ENCODE measurements around the gene KDM2B. TPM values are rescaled to one million over a fixed set of nuclear protein-coding genes. Genes with fewer than 3 reads are reported as not detected.
"Not testable (repeated sequence)": the region's sequence is repeated elsewhere in the genome, so short reads cannot be mapped to it uniquely, and the experiment has no call there.

KDM2B gene
- polyA plus RNA-seq, 2 of the 4 experiments (the other 2 are of a cell fraction): 10.4 to 18.4 TPM

DNA sequence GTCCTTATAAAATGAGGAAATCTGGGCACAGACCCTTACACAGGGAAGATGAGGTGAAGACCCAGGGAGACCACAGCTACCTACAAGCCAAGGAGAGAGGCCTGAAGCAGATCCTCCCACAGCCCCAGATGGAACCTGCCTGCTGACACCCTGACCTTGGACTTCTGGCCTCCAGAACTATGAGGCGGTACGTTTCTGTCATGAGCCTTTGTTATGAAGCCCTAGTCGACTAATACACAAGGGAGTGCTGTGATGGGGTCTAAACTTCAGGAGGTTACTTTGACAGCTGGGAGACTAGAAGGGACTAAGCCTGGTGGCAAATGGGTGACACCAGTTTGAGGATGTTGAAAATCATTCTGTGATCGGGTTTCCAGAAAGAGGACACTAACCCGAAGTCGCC, 95.9 kb downstream of the KDM2B start:
- 76% methylated on average over 6 of the region's 6 CpGs for WGBS (ENCODE audit: missing lambda C conversion rate)
- Histone ChIP-seq H3K4me3 (no peak overlapping the region), H3K4me2 (no peak overlapping the region), H3K4me1 (no peaks in the 10 kb centered on the region), H3K9me3 (no peaks in the 10 kb centered on the region), H3K27ac (no peak overlapping the region)
- ChIA-PET CTCF (interaction anchor here (1.4 to 2.3 kb wide), 2 partner anchors 8 to 14 kb away, joined by 5 to 9 read pairs; no protein-coding TSS in a partner anchor), POLR2A (no interaction called here)
- DNase-seq (ENCODE audit: low read depth in 1 of 2, low spot score in 1 of 2) (no peak), ATAC-seq (no peak), FAIRE-seq (no peak)
- TF ChIP-seq GATA3 (IDR thresholded peaks at IDR 0.05; ENCODE audit: borderline replicate concordance): no peak

DNA sequence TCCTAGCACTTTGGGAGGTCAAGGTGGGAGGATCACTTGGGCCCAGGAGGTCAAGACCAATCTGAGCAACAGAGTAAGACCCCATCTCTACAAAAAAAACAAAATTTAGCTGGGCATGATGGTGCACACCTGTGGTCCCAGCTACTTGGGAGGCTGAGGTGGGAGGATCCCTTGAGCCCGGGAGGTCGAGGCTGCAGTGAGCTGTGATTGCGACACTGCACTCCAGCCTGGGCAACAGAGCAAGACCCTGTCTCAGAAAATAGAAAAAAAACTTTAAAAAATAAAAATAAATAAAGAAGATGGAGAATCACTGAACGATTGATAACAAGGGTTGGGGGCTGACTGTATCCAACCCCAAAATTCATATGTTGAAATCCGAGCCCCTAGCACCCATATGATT, 96.3 kb downstream of the KDM2B start:
- H3K27ac ChIP-seq; H3K4me3 ChIP-seq; FAIRE-seq; ATAC-seq; H3K4me2 ChIP-seq; POLR2A ChIA-PET; DNase-seq (ENCODE audit: low read depth in 1 of 2, low spot score in 1 of 2); H3K4me1 ChIP-seq; H3K9me3 ChIP-seq: not testable (repeated sequence)
- 74% methylated on average over 5 of the region's 5 CpGs for WGBS (ENCODE audit: missing lambda C conversion rate)
- CTCF ChIA-PET: interaction anchor here (1.4 to 2.3 kb wide), 2 partner anchors 8 to 15 kb away, joined by 5 to 9 read pairs; no protein-coding TSS in a partner anchor
- peak in 1 of 2 experiments; percentile 49; a peak in 2 of 4 replicates for TF ChIP-seq CEBPB (IDR thresholded peaks at IDR 0.05)

DNA sequence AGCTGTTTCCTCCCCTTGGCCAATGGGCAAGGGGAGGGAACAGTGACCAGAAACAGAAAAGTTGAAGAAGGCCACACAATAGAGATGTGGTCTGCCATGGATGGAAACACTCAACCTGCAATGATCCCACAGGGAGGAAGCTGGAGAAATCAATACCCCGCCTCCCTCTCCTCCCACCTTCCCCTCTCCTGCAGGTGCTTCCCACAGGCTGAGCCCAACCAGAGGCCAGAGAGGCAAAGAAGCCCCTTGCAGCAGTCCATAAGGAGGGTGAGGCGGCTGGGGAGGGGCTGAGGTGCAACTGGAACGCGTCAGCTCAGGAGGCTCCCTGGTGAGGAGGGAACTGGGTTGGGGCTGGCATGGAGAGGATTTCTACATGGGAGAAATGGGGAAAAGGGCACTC, 96.9 kb downstream of the KDM2B start:
- Histone ChIP-seq H3K27ac (no peak overlapping the region), H3K4me3 (no peak overlapping the region), H3K4me2 (no peak overlapping the region), H3K4me1 (no peaks in the 10 kb centered on the region), H3K9me3 (no peaks in the 10 kb centered on the region)
- no peak for ATAC-seq
- no peak for TF ChIP-seq FOSL2 (IDR thresholded peaks at IDR 0.05)
- TF ChIP-seq FOSL2 (CRISPR knock-in tag; IDR thresholded peaks at IDR 0.05): no peak
- no peak for DNase-seq (ENCODE audit: low read depth in 1 of 2, low spot score in 1 of 2)
- WGBS (ENCODE audit: missing lambda C conversion rate): 91% methylated on average over 4 of the region's 4 CpGs
- POLR2A ChIA-PET: no interaction called here
- CTCF ChIA-PET: interaction anchor here (1.4 to 2.3 kb wide), 3 partner anchors 9 to 15 kb away, joined by 4 to 9 read pairs (median 5); no protein-coding TSS in a partner anchor
- FAIRE-seq: no peak

GRCh38 chr12:121476477-121476876, 104.3 kb downstream of the KDM2B start:
- no peak for DNase-seq (ENCODE audit: low read depth in 1 of 2, low spot score in 1 of 2)
- TF ChIP-seq, protein P1, sequence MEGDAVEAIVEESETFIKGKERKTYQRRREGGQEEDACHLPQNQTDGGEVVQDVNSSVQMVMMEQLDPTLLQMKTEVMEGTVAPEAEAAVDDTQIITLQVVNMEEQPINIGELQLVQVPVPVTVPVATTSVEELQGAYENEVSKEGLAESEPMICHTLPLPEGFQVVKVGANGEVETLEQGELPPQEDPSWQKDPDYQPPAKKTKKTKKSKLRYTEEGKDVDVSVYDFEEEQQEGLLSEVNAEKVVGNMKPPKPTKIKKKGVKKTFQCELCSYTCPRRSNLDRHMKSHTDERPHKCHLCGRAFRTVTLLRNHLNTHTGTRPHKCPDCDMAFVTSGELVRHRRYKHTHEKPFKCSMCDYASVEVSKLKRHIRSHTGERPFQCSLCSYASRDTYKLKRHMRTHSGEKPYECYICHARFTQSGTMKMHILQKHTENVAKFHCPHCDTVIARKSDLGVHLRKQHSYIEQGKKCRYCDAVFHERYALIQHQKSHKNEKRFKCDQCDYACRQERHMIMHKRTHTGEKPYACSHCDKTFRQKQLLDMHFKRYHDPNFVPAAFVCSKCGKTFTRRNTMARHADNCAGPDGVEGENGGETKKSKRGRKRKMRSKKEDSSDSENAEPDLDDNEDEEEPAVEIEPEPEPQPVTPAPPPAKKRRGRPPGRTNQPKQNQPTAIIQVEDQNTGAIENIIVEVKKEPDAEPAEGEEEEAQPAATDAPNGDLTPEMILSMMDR (IDR thresholded peaks at IDR 0.05): no peak
- TF ChIP-seq ZFP36 (IDR thresholded peaks at IDR 0.05; ENCODE audit: borderline replicate concordance, partially characterized antibody) (no peak), RARB (CRISPR knock-in tag; IDR thresholded peaks at IDR 0.05) (no peak), HOXB5 (CRISPR knock-in tag; IDR thresholded peaks at IDR 0.05) (no peak), RFX5 (IDR thresholded peaks at IDR 0.05) (no peak), NPAS2 (CRISPR knock-in tag; IDR thresholded peaks at IDR 0.05; ENCODE audit: borderline replicate concordance) (no peak), MAZ (IDR thresholded peaks at IDR 0.05; ENCODE audit: borderline replicate concordance, low read depth, low read length) (no peak), CBX2 (IDR thresholded peaks at IDR 0.05; ENCODE audit: borderline replicate concordance, low read depth) (no peak), RCOR1 (IDR thresholded peaks at IDR 0.05; ENCODE audit: low read depth, low read length) (no peak), EHF (CRISPR knock-in tag; IDR thresholded peaks at IDR 0.05) (no peak), ZC3H11A (IDR thresholded peaks at IDR 0.05) (no peak), ESRRA (IDR thresholded peaks at IDR 0.05; ENCODE audit: borderline replicate concordance, low read length) (no peak), TP53 (CRISPR knock-in tag; IDR thresholded peaks at IDR 0.05) (no peak), HOXB13 (CRISPR knock-in tag; IDR thresholded peaks at IDR 0.05; ENCODE audit: low read depth) (no peak), FOSB (CRISPR knock-in tag; IDR thresholded peaks at IDR 0.05) (no peak), POLR2A (IDR thresholded peaks at IDR 0.05; ENCODE audit: low read length) (no peak)
- TF ChIP-seq, protein P2, sequence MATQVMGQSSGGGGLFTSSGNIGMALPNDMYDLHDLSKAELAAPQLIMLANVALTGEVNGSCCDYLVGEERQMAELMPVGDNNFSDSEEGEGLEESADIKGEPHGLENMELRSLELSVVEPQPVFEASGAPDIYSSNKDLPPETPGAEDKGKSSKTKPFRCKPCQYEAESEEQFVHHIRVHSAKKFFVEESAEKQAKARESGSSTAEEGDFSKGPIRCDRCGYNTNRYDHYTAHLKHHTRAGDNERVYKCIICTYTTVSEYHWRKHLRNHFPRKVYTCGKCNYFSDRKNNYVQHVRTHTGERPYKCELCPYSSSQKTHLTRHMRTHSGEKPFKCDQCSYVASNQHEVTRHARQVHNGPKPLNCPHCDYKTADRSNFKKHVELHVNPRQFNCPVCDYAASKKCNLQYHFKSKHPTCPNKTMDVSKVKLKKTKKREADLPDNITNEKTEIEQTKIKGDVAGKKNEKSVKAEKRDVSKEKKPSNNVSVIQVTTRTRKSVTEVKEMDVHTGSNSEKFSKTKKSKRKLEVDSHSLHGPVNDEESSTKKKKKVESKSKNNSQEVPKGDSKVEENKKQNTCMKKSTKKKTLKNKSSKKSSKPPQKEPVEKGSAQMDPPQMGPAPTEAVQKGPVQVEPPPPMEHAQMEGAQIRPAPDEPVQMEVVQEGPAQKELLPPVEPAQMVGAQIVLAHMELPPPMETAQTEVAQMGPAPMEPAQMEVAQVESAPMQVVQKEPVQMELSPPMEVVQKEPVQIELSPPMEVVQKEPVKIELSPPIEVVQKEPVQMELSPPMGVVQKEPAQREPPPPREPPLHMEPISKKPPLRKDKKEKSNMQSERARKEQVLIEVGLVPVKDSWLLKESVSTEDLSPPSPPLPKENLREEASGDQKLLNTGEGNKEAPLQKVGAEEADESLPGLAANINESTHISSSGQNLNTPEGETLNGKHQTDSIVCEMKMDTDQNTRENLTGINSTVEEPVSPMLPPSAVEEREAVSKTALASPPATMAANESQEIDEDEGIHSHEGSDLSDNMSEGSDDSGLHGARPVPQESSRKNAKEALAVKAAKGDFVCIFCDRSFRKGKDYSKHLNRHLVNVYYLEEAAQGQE (IDR thresholded peaks at IDR 0.05): no peak

More at GRCh38 chr12:121476477-121476876, 104.3 kb downstream of the KDM2B start:
- H3K27ac ChIP-seq: no peak overlapping the region
- POLR2A ChIA-PET: no interaction called here
- no peak for FAIRE-seq
- no peak for ATAC-seq
- CTCF ChIA-PET: interaction anchor here (0.6 to 4.8 kb wide), 7 partner anchors 9 to 367 kb away, joined by 3 to 79 read pairs (median 4); no protein-coding TSS in a partner anchor
- H3K4me2 ChIP-seq: no peak overlapping the region
- no peaks in the 10 kb centered on the region for H3K9me3 ChIP-seq
- no peak overlapping the region for H3K4me3 ChIP-seq
- 93% methylated on average over 3 of the region's 3 CpGs for WGBS (ENCODE audit: missing lambda C conversion rate)
- no peaks in the 10 kb centered on the region for H3K4me1 ChIP-seq
